Measurements from ENCODE around the gene GBX1. TPM values are rescaled to one million over a fixed set of nuclear protein-coding genes. Genes with fewer than 3 reads are reported as not detected.

The GBX1 gene
- total RNA-seq, 1 experiment from 2014 or later = not detected

DNA sequence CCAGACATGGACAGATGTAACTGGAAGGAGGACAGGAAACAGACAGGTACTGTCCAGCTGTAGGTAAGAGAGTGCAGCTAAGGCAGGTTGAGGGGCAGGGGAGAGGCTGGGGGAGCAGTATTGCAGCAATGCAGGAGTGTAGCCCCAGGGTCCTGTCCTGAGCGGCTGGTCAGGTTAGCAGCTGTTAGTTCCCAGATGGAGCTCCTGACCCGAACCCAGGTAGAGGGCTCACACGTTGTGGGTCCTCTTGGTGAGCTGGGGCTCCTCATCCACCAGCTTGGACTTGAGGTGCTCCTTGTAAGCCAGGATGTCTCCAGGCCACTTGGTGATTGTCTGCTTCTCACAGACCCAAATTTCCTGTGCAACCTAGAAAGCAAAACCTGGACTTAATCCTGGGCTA lies 46.3 kb upstream of the GBX1 start:
- ChIA-PET POLR2A (no interaction called here), CTCF (no interaction called here)
- DNase-seq (ENCODE audit: low spot score) (no peak), ATAC-seq (no peak)
- H3K4me1 Mint-ChIP-seq = peaks cover 12% of the 10 kb centered on the region
- TF ChIP-seq FOXP4 (CRISPR knock-in tag; IDR thresholded peaks at IDR 0.05) = no peak
- TF ChIP-seq, protein P1, sequence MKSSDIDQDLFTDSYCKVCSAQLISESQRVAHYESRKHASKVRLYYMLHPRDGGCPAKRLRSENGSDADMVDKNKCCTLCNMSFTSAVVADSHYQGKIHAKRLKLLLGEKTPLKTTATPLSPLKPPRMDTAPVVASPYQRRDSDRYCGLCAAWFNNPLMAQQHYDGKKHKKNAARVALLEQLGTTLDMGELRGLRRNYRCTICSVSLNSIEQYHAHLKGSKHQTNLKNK (CRISPR knock-in tag; IDR thresholded peaks at IDR 0.05) = no peak
- no peak for TF ChIP-seq ZNF425 (CRISPR knock-in tag; conservative IDR thresholded peaks at IDR 0.05)
- no peak for TF ChIP-seq E2F4 (CRISPR knock-in tag; IDR thresholded peaks at IDR 0.05; ENCODE audit: borderline replicate concordance, low read depth)
- H3K27me3 Mint-ChIP-seq (ENCODE audit: low read depth) = no peaks in the 10 kb centered on the region
- H3K36me3 Mint-ChIP-seq = peaks cover 48% of the 10 kb centered on the region
- no peak overlapping the region for H3K4me3 Mint-ChIP-seq
- H3K9me3 Mint-ChIP-seq = no peaks in the 10 kb centered on the region
- no peak overlapping the region for H3K27ac Mint-ChIP-seq

DNA sequence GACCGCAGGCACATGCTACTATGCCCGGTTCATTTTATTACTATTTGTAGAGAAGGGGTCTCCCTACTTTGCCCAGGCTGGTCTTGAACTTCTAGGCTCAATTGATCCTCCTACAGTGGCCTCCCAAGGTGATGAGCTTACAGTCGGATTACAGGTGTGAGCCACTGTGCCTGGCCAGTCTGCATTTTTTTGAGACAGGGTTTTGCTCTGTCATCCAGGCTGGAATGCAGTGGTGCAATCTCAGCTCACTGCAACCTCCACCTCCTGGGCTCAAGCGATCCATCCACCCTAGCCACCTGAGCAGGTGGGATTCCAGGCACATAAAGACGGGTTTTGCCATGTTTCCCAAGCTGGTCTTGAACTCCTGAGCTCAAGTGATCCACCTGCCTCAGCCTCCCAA lies 45.1 kb upstream of the GBX1 start:
- Mint-ChIP-seq H3K27ac (no peak overlapping the region), H3K36me3 (peaks cover 36% of the 10 kb centered on the region), H3K4me3 (no peak overlapping the region), H3K9me3 (no peaks in the 10 kb centered on the region), H3K27me3 (ENCODE audit: low read depth) (no peaks in the 10 kb centered on the region), H3K4me1 (peaks cover 12% of the 10 kb centered on the region)
- ChIA-PET CTCF (interaction anchor here (3.1 kb wide), 1 partner anchor 88 kb away, joined by 24 read pairs; no protein-coding TSS in a partner anchor), POLR2A (no interaction called here)
- DNase-seq (ENCODE audit: low spot score) = no peak
- ATAC-seq = no peak
- TF ChIP-seq SMAD4 (CRISPR knock-in tag; IDR thresholded peaks at IDR 0.05) (no peak), ESRRA (CRISPR knock-in tag; IDR thresholded peaks at IDR 0.05; ENCODE audit: borderline replicate concordance) (no peak), TCF7 (CRISPR knock-in tag; IDR thresholded peaks at IDR 0.05; ENCODE audit: low read depth) (no peak), FOXP1 (CRISPR knock-in tag; IDR thresholded peaks at IDR 0.05; ENCODE audit: borderline replicate concordance) (no peak), CREM (CRISPR knock-in tag; IDR thresholded peaks at IDR 0.05) (no peak), CREB1 (CRISPR knock-in tag; IDR thresholded peaks at IDR 0.05) (no peak), ELF4 (CRISPR knock-in tag; IDR thresholded peaks at IDR 0.05; ENCODE audit: low read depth) (no peak), GABPB1 (CRISPR knock-in tag; IDR thresholded peaks at IDR 0.05) (no peak), NR3C1 (CRISPR knock-in tag; conservative IDR thresholded peaks at IDR 0.05; ENCODE audit: low read depth) (no peak), TEAD1 (CRISPR knock-in tag; IDR thresholded peaks at IDR 0.05) (no peak), E2F5 (CRISPR knock-in tag; IDR thresholded peaks at IDR 0.05) (no peak), NR2C2 (CRISPR knock-in tag; IDR thresholded peaks at IDR 0.05) (no peak), NFATC4 (CRISPR knock-in tag; IDR thresholded peaks at IDR 0.05) (no peak), AFF4 (CRISPR knock-in tag; IDR thresholded peaks at IDR 0.05; ENCODE audit: borderline replicate concordance) (no peak), STAT6 (CRISPR knock-in tag; conservative IDR thresholded peaks at IDR 0.05; ENCODE audit: low read depth) (no peak)
- TF ChIP-seq, protein P2, sequence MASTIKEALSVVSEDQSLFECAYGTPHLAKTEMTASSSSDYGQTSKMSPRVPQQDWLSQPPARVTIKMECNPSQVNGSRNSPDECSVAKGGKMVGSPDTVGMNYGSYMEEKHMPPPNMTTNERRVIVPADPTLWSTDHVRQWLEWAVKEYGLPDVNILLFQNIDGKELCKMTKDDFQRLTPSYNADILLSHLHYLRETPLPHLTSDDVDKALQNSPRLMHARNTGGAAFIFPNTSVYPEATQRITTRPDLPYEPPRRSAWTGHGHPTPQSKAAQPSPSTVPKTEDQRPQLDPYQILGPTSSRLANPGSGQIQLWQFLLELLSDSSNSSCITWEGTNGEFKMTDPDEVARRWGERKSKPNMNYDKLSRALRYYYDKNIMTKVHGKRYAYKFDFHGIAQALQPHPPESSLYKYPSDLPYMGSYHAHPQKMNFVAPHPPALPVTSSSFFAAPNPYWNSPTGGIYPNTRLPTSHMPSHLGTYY (CRISPR knock-in tag; IDR thresholded peaks at IDR 0.05) = no peak
